ENCODE data around the gene MNAT1. TPM values are rescaled to one million over a fixed set of nuclear protein-coding genes. Genes with fewer than 3 reads are reported as not detected.

MNAT1 gene
- polyA plus RNA-seq, 1 donor from 2014 or later, result 104 TPM

Small RNA genes lying within 50 kb of the gene (small RNA-seq; reads per million reads assigned to genes)
- gene RNU6-398P, result 0 reads per million in 3 experiments

Other genes starting within 250 kb of the MNAT1 start
- 0.12 TPM in 1 of 2 replicates, not detected in the other for gene C14orf39, start 248.7 kb upstream of the MNAT1 start, polyA plus RNA-seq
- gene SIX6, start 225.6 kb upstream of the MNAT1 start, polyA plus RNA-seq, result not detected in 2 replicates
- gene SIX1, start 85.3 kb upstream of the MNAT1 start, polyA plus RNA-seq, result not detected in 2 replicates
- gene SIX4, start 10.4 kb upstream of the MNAT1 start, polyA plus RNA-seq, result 1.1 and 1.3 TPM in 2 replicates
- gene TRMT5, start 246.3 kb downstream of the MNAT1 start, polyA plus RNA-seq, result 7.6 and 16.7 TPM in 2 replicates
- 31.9 and 32.9 TPM in 2 replicates for gene SLC38A6, start 246.5 kb downstream of the MNAT1 start, polyA plus RNA-seq